ENCODE data around the gene GOT2. TPM values are rescaled to one million over a fixed set of nuclear protein-coding genes. Genes with fewer than 3 reads are reported as not detected.
A peak's percentile ranks its signal among the peaks of the same experiment; 100 is the strongest.

The GOT2 gene
- total RNA-seq, 1 donor from 2014 or later: 92.5 TPM

DNA sequence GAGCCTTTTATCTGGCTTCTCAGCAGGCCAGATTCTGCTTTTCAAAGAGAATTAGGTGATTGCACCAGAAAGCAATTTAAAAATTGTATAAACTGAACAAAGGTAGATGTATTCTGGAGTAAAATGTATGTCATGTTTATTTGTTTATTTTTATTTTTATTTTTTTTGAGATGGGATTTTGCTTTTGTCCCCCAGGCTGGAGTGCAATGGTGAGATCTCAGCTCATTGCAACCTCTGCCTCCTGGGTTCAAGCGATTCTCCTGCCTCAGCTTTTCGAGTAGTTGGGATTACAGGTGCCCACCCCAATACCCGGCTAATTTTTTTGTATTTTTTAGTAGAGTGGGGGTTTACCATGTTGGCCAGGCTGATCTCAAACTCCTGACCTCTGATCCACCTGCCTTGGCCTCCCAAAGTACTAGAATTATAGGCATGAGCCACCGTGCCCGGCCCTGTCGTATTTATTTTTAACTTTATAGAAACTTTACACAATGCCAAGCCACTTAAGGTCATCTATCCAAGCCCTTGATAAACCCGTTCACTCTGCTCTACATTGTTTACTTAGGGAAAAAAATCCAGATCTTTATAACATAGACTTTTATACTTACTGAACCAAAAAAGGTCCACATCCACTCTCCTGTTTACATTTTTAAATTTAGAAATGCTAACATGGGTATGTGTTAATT is 22.7 kb upstream of the GOT2 start:
- Mint-ChIP-seq H3K4me1 (ENCODE audit: low read depth, unreplicated experiment) (peaks cover 4% of the 10 kb centered on the region), H3K4me3 (ENCODE audit: unreplicated experiment) (no peak overlapping the region), H3K36me3 (ENCODE audit: unreplicated experiment) (no peaks in the 10 kb centered on the region), H3K9me3 (ENCODE audit: unreplicated experiment) (peaks cover 1% of the 10 kb centered on the region), H3K27me3 (ENCODE audit: unreplicated experiment) (peaks cover 5% of the 10 kb centered on the region), H3K27ac (ENCODE audit: unreplicated experiment) (no peak overlapping the region)
- DNase-seq: no peak
- TF ChIP-seq, protein P1, sequence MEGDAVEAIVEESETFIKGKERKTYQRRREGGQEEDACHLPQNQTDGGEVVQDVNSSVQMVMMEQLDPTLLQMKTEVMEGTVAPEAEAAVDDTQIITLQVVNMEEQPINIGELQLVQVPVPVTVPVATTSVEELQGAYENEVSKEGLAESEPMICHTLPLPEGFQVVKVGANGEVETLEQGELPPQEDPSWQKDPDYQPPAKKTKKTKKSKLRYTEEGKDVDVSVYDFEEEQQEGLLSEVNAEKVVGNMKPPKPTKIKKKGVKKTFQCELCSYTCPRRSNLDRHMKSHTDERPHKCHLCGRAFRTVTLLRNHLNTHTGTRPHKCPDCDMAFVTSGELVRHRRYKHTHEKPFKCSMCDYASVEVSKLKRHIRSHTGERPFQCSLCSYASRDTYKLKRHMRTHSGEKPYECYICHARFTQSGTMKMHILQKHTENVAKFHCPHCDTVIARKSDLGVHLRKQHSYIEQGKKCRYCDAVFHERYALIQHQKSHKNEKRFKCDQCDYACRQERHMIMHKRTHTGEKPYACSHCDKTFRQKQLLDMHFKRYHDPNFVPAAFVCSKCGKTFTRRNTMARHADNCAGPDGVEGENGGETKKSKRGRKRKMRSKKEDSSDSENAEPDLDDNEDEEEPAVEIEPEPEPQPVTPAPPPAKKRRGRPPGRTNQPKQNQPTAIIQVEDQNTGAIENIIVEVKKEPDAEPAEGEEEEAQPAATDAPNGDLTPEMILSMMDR (IDR thresholded peaks at IDR 0.05; ENCODE audit: partially characterized antibody, unreplicated experiment): no peak

DNA sequence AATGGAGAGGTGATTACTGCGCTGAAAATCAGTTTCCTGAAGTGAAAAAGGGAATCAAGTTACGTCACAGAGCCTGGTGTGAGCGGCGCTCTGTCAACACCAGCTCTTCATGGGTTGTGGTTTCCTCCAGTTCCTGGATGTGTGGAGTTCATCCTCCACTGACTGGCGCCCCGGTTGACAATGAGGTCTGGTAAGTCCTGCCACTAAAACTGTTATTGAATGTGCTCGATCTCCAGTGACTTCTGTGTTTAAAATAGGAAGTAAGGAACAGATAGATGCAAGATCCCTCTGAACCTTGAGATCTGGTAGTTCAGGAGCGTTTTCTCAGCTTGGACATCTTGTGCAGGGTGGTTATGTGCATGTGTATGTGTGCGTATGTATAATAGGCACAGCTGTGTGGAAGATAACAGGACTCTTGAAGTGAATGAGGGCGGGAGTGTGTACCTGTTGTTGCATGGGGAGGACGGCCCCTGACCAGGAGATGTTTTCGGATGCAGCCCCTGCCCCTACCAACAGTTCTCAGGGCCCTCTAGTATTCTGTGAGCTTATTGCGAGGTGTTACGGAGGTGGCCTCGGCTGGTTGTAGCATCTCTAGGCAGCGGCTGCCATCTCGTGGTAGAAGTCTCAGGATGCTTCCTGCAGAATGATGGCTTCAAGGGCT is 22.0 kb upstream of the GOT2 start:
- Mint-ChIP-seq H3K9me3 (ENCODE audit: unreplicated experiment) (peaks cover 1% of the 10 kb centered on the region), H3K27me3 (ENCODE audit: unreplicated experiment) (peaks cover 5% of the 10 kb centered on the region), H3K36me3 (ENCODE audit: unreplicated experiment) (no peaks in the 10 kb centered on the region), H3K27ac (ENCODE audit: unreplicated experiment) (no peak overlapping the region), H3K4me1 (ENCODE audit: low read depth, unreplicated experiment) (peaks cover 4% of the 10 kb centered on the region), H3K4me3 (ENCODE audit: unreplicated experiment) (no peak overlapping the region)
- TF ChIP-seq, protein P1 (IDR thresholded peaks at IDR 0.05; ENCODE audit: partially characterized antibody, unreplicated experiment): no peak
- DNase-seq: peak; percentile 77

DNA sequence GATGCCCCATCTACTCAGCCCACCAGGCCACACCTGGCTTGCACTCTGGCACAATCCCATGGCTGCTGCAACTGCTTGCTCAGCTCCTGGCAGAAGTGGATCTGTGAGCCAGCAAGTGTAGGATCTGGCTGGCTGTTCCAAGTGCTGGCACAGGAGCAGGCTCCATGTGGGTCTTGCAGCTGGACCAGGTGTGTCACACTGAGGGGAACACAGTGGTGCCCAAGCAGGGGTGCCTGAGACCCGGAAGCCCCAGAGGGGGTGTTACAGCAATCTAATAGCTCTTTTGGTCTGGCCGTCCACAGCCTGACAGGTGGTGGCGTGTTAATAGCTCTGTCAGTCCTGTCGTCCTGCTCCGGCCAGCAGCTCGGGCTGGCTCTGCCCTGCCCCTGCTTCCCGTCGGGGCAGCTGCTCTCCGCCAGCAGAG is 19.6 kb upstream of the GOT2 start:
- H3K27ac Mint-ChIP-seq (ENCODE audit: unreplicated experiment): no peak overlapping the region
- H3K4me3 Mint-ChIP-seq (ENCODE audit: unreplicated experiment): no peak overlapping the region
- TF ChIP-seq, protein P1 (IDR thresholded peaks at IDR 0.05; ENCODE audit: partially characterized antibody, unreplicated experiment): no peak
- peaks cover 6% of the 10 kb centered on the region for H3K36me3 Mint-ChIP-seq (ENCODE audit: unreplicated experiment)
- no peak for DNase-seq
- H3K9me3 Mint-ChIP-seq (ENCODE audit: unreplicated experiment): peaks cover 1% of the 10 kb centered on the region
- peaks cover 4% of the 10 kb centered on the region for H3K4me1 Mint-ChIP-seq (ENCODE audit: low read depth, unreplicated experiment)
- H3K27me3 Mint-ChIP-seq (ENCODE audit: unreplicated experiment): peaks cover 5% of the 10 kb centered on the region

DNA sequence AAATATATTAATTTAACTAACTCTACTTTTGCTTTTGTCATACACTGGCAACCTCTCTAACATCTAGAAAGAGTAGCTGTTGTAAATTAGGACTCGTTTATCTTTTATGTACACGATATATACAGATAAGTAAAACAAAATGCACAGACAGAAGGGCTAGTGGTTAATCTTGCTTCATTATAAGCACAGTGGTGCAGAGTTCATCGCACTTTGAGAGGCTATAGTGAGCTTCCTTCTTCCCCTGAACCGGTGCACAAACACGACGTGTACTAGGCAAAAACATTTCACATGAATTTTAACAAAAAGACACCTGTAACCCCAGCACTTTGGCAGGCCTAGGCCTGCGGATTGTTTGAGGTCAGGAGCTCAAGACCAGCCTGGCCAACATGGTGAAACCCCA is 10.4 kb upstream of the GOT2 start:
- Mint-ChIP-seq H3K27ac (ENCODE audit: unreplicated experiment) (no peak overlapping the region), H3K4me1 (ENCODE audit: low read depth, unreplicated experiment) (no peaks in the 10 kb centered on the region), H3K4me3 (ENCODE audit: unreplicated experiment) (no peak overlapping the region), H3K27me3 (ENCODE audit: unreplicated experiment) (no peaks in the 10 kb centered on the region), H3K9me3 (ENCODE audit: unreplicated experiment) (no peaks in the 10 kb centered on the region), H3K36me3 (ENCODE audit: unreplicated experiment) (peaks cover 3% of the 10 kb centered on the region)
- TF ChIP-seq, protein P1 (IDR thresholded peaks at IDR 0.05; ENCODE audit: partially characterized antibody, unreplicated experiment): no peak
- DNase-seq: no peak

DNA sequence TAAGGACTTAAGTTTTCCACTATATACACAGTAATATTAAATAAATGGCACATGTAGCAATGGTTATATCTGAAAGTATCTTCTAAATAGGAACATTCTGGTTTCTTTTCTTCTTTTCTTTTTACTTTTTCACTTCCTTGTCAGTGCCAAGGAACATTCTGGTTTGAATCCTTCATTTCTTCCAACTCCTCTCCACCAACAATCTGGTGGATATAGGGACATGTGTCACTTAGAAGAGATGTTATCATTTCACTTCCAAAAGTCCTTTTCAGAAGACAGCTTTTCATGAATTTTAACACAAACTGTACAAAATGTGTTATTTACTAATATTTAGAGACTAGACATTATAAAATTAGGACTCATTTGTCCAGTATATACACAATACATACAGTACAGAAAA is 7.9 kb upstream of the GOT2 start:
- DNase-seq: no peak
- TF ChIP-seq, protein P1 (IDR thresholded peaks at IDR 0.05; ENCODE audit: partially characterized antibody, unreplicated experiment): no peak
- Mint-ChIP-seq H3K9me3 (ENCODE audit: unreplicated experiment) (peaks cover 1% of the 10 kb centered on the region), H3K27me3 (ENCODE audit: unreplicated experiment) (peaks cover 1% of the 10 kb centered on the region), H3K4me1 (ENCODE audit: low read depth, unreplicated experiment) (no peaks in the 10 kb centered on the region), H3K27ac (ENCODE audit: unreplicated experiment) (no peak overlapping the region), H3K4me3 (ENCODE audit: unreplicated experiment) (no peak overlapping the region), H3K36me3 (ENCODE audit: unreplicated experiment) (no peaks in the 10 kb centered on the region)

Measured in glutamatergic neuron (in vitro differentiated cells).